ENCODE results near the gene CAPZB. TPM values are rescaled to one million over a fixed set of nuclear protein-coding genes. Genes with fewer than 3 reads are reported as not detected.

CAPZB gene
- total and polyA plus RNA-seq, 2 donors (not counting 3 experiments of a cell fraction or from before 2014, with no cell fraction given): 196 to 347 TPM

DNA sequence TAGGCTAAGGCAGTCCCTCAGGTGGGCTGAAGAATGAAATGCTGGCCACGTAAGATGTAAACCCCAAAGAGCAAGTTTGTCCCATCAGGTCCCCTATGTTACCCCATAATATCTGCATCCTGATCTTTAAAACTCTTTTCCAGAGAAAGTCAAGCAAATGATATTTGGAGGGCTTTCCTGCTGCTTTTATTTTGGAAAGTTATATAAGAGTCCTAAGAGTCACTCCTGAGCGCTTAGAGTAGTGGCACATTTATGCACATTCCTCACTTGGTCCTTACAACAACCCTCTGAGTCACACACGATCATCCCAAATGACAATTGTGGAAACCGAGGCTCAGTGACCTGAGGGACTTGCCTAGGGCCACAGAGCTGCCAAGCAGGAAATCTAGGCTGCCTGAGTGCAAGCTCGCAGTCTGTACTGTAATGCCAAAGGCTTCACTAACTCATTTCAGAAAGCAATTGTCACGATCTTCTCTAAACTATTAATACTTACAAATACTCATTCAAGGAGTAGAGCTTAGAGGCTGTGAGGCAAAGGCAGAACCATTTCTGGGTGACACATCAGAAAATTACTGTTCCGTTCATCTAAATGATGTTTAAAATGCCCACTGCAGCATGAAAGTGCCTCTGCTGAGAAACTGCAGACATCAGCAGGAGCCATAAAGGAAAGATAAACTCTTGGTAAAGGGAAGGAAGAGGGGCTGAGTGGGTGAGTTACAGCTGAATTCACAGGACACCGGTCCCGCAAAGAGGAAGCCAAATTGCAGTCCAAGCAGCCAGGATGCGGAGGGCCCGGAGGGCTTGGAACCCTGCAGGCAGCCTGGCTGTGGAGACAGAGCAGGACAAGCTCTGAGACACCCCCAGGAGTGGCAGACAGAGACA, 30.8 kb downstream of the CAPZB start:
- Histone ChIP-seq H3K27ac (ENCODE audit: insufficient read depth, low read depth, low read length) (no peak overlapping the region), H3K4me3 (replicated peaks in 1 of 3; ENCODE audit: insufficient read depth in 1 of 3, low read depth in 1 of 3, low read length in 3 of 3) (no peak overlapping the region), H3K9me1 (replicated peaks; ENCODE audit: control insufficient read depth, extremely low read depth, insufficient read depth, low read length) (no peaks in the 10 kb centered on the region), H3K4me1 (ENCODE audit: control insufficient read depth, extremely low read depth, insufficient read depth, low read length) (peaks cover 61% of the 10 kb centered on the region), H4K20me1 (replicated peaks; ENCODE audit: control insufficient read depth, extremely low read depth, insufficient read depth, low read length) (peaks cover 15% of the 10 kb centered on the region), H3K27me3 (ENCODE audit: control insufficient read depth in 2 of 2, insufficient read depth in 2 of 2, low read length in 2 of 2) (no peaks in the 10 kb centered on the region), H2AFZ (ENCODE audit: low read depth, low read length) (no peak overlapping the region), H3K4me2 (ENCODE audit: insufficient read depth, low read length) (no peak overlapping the region), H3K79me2 (ENCODE audit: control insufficient read depth, insufficient read depth, low read length) (peaks cover 88% of the 10 kb centered on the region), H3K9me3 (replicated peaks; ENCODE audit: control insufficient read depth, insufficient read depth, low read length) (no peaks in the 10 kb centered on the region), H3K9ac (replicated peaks; ENCODE audit: extremely low read depth, insufficient read depth, low read length) (no peak overlapping the region), H3K36me3 (ENCODE audit: control insufficient read depth in 2 of 2, extremely low read depth in 1 of 2, insufficient read depth in 2 of 2, low read length in 2 of 2) (no peaks in the 10 kb centered on the region)
- ChIA-PET CTCF (interaction anchor here (0.8 to 0.9 kb wide), 4 partner anchors 12 to 64 kb away, joined by 3 read pairs; no protein-coding TSS in a partner anchor), POLR2A (no interaction called here)
- DNase-seq (ENCODE audit: low read depth, low spot score) (no peak), FAIRE-seq (peak; percentile 43)
- TF ChIP-seq EZH2 (IDR thresholded peaks at IDR 0.05; ENCODE audit: borderline replicate concordance, low read depth, low read length, severe bottlenecking) (no peak), FOS (IDR thresholded peaks at IDR 0.05; ENCODE audit: borderline replicate concordance, insufficient read depth, low read length) (no peak)
- no TSS peak for BruUV-seq (replicated peaks)
- dilution Hi-C loops (cut with MboI; ENCODE audit: extremely low pct_ligation_motif_present, low sequenced_read_pairs) (no loop called here), intact Hi-C loops (cut with micrococcal nuclease) (no loop called here)

DNA sequence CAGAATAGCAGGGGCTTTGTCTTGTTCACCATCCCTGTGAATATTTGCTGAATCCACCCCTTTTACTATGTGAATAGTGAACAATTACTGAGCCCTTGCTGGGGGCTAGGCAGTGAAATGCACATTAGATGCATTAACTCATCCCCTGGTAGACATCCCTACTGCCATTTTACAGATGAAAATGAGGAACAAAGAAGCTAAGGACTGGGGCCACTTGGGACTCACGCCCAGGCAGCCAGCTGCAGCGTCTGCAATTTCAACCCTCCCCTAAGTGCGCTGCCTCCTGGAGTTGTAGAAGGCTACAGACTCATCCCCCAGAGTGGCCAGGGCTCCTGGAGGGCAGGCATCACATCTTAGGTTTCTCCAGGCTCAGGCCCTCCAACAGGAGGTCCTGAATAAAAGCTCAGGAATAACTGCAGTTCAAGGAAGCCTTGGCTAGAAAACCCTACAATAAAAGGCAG, 31.6 kb downstream of the CAPZB start:
- POLR2A ChIA-PET: no interaction called here
- no peaks in the 10 kb centered on the region for H3K27me3 ChIP-seq (ENCODE audit: control insufficient read depth in 2 of 2, insufficient read depth in 2 of 2, low read length in 2 of 2)
- CTCF ChIA-PET: interaction anchor here (0.9 kb wide), 2 partner anchors 13 to 24 kb away, joined by 3 read pairs; no protein-coding TSS in a partner anchor
- no peak overlapping the region for H2AFZ ChIP-seq (ENCODE audit: low read depth, low read length)
- H3K27ac ChIP-seq (ENCODE audit: insufficient read depth, low read depth, low read length): no peak overlapping the region
- no peak overlapping the region for H3K4me3 ChIP-seq (replicated peaks in 1 of 3; ENCODE audit: insufficient read depth in 1 of 3, low read depth in 1 of 3, low read length in 3 of 3)
- no peak for TF ChIP-seq MYC (IDR thresholded peaks at IDR 0.05; ENCODE audit: low read depth, low read length)
- no peak for TF ChIP-seq JUN (IDR thresholded peaks at IDR 0.05; ENCODE audit: borderline replicate concordance, insufficient read depth, insufficient read length, low read depth)
- TF ChIP-seq, protein P1, sequence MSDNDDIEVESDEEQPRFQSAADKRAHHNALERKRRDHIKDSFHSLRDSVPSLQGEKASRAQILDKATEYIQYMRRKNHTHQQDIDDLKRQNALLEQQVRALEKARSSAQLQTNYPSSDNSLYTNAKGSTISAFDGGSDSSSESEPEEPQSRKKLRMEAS (IDR thresholded peaks at IDR 0.05; ENCODE audit: insufficient read depth, insufficient read length): no peak
- no peak for TF ChIP-seq FOS (IDR thresholded peaks at IDR 0.05; ENCODE audit: borderline replicate concordance, insufficient read depth, low read length)
- TF ChIP-seq POLR2A (IDR thresholded peaks at IDR 0.05; ENCODE audit: low read depth, low read length): no peak
- TF ChIP-seq EZH2 (IDR thresholded peaks at IDR 0.05; ENCODE audit: borderline replicate concordance, low read depth, low read length, severe bottlenecking): no peak
- TF ChIP-seq GATA2 (IDR thresholded peaks at IDR 0.05; ENCODE audit: insufficient read depth, insufficient read length, low read depth, low read length): no peak
- TF ChIP-seq, protein P2, sequence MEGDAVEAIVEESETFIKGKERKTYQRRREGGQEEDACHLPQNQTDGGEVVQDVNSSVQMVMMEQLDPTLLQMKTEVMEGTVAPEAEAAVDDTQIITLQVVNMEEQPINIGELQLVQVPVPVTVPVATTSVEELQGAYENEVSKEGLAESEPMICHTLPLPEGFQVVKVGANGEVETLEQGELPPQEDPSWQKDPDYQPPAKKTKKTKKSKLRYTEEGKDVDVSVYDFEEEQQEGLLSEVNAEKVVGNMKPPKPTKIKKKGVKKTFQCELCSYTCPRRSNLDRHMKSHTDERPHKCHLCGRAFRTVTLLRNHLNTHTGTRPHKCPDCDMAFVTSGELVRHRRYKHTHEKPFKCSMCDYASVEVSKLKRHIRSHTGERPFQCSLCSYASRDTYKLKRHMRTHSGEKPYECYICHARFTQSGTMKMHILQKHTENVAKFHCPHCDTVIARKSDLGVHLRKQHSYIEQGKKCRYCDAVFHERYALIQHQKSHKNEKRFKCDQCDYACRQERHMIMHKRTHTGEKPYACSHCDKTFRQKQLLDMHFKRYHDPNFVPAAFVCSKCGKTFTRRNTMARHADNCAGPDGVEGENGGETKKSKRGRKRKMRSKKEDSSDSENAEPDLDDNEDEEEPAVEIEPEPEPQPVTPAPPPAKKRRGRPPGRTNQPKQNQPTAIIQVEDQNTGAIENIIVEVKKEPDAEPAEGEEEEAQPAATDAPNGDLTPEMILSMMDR (IDR thresholded peaks at IDR 0.05; ENCODE audit: extremely low read depth in 1 of 2, insufficient read depth in 1 of 2, low read depth in 1 of 2, low read length in 2 of 2): no peak
- TF ChIP-seq POLR2AphosphoS5 (IDR thresholded peaks at IDR 0.05; ENCODE audit: insufficient read depth, low read depth, low read length): no peak
- BruUV-seq (replicated peaks): no TSS peak
- H3K9ac ChIP-seq (replicated peaks; ENCODE audit: extremely low read depth, insufficient read depth, low read length): no peak overlapping the region
- no peak overlapping the region for H3K4me2 ChIP-seq (ENCODE audit: insufficient read depth, low read length)
- H3K79me2 ChIP-seq (ENCODE audit: control insufficient read depth, insufficient read depth, low read length): peaks cover 86% of the 10 kb centered on the region
- intact Hi-C loops (cut with micrococcal nuclease) (no loop called here), dilution Hi-C loops (cut with MboI; ENCODE audit: extremely low pct_ligation_motif_present, low sequenced_read_pairs) (no loop called here)
- peaks cover 15% of the 10 kb centered on the region for H4K20me1 ChIP-seq (replicated peaks; ENCODE audit: control insufficient read depth, extremely low read depth, insufficient read depth, low read length)
- H3K9me1 ChIP-seq (replicated peaks; ENCODE audit: control insufficient read depth, extremely low read depth, insufficient read depth, low read length): no peaks in the 10 kb centered on the region
- H3K4me1 ChIP-seq (ENCODE audit: control insufficient read depth, extremely low read depth, insufficient read depth, low read length): peaks cover 61% of the 10 kb centered on the region
- H3K36me3 ChIP-seq (ENCODE audit: control insufficient read depth in 2 of 2, extremely low read depth in 1 of 2, insufficient read depth in 2 of 2, low read length in 2 of 2): no peaks in the 10 kb centered on the region
- no peaks in the 10 kb centered on the region for H3K9me3 ChIP-seq (replicated peaks; ENCODE audit: control insufficient read depth, insufficient read depth, low read length)
- DNase-seq (ENCODE audit: low read depth, low spot score) (no peak), FAIRE-seq (no peak)
